ENCODE results near the gene ADCY9.

DNA sequence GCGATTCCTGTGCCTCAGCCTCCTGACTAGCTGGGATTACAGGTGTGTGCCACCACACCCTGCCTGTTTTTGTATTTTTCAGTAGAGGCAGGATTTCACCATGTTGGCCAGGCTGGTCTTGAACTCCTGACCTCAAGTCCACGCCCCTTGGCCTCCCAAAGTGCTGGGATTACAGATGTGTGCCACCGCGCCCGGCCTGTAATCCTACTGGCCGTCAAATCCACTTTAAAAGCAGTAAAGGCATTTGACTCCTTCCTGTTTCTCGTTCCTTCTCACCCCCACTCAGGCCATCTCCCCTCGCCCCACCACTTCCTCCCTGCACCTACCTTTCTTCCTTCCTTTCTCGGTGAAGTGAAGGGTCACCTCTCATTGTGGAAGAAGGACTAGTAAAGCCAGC, 166.3 kb downstream of the ADCY9 start:
- TF ChIP-seq EZH2 (IDR thresholded peaks at IDR 0.05; ENCODE audit: insufficient read depth, poor library complexity, severe bottlenecking) (no peak), EZH2phosphoT487 (IDR thresholded peaks at IDR 0.05; ENCODE audit: insufficient read depth, low read depth) (no peak)
